Endothelial cell of umbilical vein (primary cell): ENCODE data around the gene CAMTA1.

Experiments used
- CTCF ChIP-seq, 2 donors: IDR thresholded peaks; 1 replicate in 1 of 2; 2 replicates in 1 of 2; pipeline ENCODE4 v1.5.1; 2011; ENCODE audit warnings: low read length in 2 of 2, mild to moderate bottlenecking in 2 of 2, moderate library complexity in 2 of 2, control low read depth in 1 of 2, inconsistent platforms in 1 of 2, low read depth in 1 of 2; ENCODE audit not compliant: insufficient read depth in 1 of 2; ENCODE audit errors: extremely low read depth in 1 of 2
- EZH2 ChIP-seq: IDR thresholded peaks from 2 replicates; pipeline ENCODE4 v1.6.1; 2012; ENCODE audit warnings: borderline replicate concordance, low read depth, mild to moderate bottlenecking, moderate library complexity, low read length, inconsistent platforms; ENCODE audit not compliant: severe bottlenecking
- MAX ChIP-seq: IDR thresholded peaks from 2 replicates; pipeline ENCODE4 v1.6.1; 2011; ENCODE audit not compliant: insufficient read depth, insufficient read length
- MYC ChIP-seq: IDR thresholded peaks from one replicate; pipeline ENCODE4 v1.6.1; 2011; ENCODE audit warnings: mild to moderate bottlenecking, low read depth, low read length
- POLR2A ChIP-seq: IDR thresholded peaks from 2 replicates; pipeline ENCODE4 v1.6.1; 2012; ENCODE audit warnings: low read depth, mild to moderate bottlenecking, control low read depth, low read length
- POLR2AphosphoS5 ChIP-seq: IDR thresholded peaks from 2 replicates; pipeline ENCODE4 v1.6.1; 2012; ENCODE audit warnings: low read depth, mild to moderate bottlenecking, control low read depth, low read length, moderate library complexity; ENCODE audit not compliant: insufficient read depth

- TF ChIP-seq CTCF (IDR thresholded peaks at IDR 0.05; ENCODE audit: extremely low read depth in 1 of 2, insufficient read depth in 1 of 2, low read depth in 1 of 2, low read length in 2 of 2) = no peak
- TF ChIP-seq POLR2A = no peak
- TF ChIP-seq EZH2 = no peak
- no peak for TF ChIP-seq MYC
- no peak for TF ChIP-seq MAX
- TF ChIP-seq POLR2AphosphoS5 = no peak
Measured at GRCh38 chr1:6770751-6771440, 14.4 kb upstream of the CAMTA1 start.
